Lower leg skin (tissue), 4 donors: ENCODE data around the gene RTN4RL1. TPM values are rescaled to one million over a fixed set of nuclear protein-coding genes. Genes with fewer than 3 reads are reported as not detected.

Source experiments
- DNase-seq, 2 donors: peaks; one replicate each; pipeline ENCODE4 v3.0.0-alpha.2; 2019; ENCODE audit warnings: low spot score in 2 of 2
- H3K4me3 ChIP-seq: fragments of 200-600 bp; sonication (generic); 2 replicates; pipeline ENCODE4 v1.5.1; 2017; ENCODE audit warnings: mild to moderate bottlenecking, low read depth; ENCODE audit not compliant: poor library complexity, severe bottlenecking
- POLR2A ChIP-seq, 2 donors: fragments of 450-650 bp; IDR thresholded peaks; one replicate each; pipeline ENCODE4 v1.6.1; 2016 to 2017; ENCODE audit warnings: antibody characterized with exemption in 2 of 2, mild to moderate bottlenecking in 1 of 2, moderate library complexity in 1 of 2
- WGBS, 2 donors: methylation state at CpG; one replicate each; pipeline ENCODE4 v1.1.5; 2018; 5-methylcytosine and 5-hydroxymethylcytosine counted together
- intact Hi-C: fragments of 100-400 bp; cut with DNase I; formaldehyde crosslinking; loops from one replicate; pipeline ENCODE4 v1.15.0; 2023; ENCODE audit warnings: low total_unique reads
- total RNA-seq, 4 donors: library from RNA; depleted of rRNA; stranded (reverse); fragments of >200 nt; gene quantifications; one replicate each; pipeline ENCODE4 v1.1.0, GENCODE V29; 2016
- TF ChIP-seq, protein P1 (sequence below), 3 donors: fragments of 450-650 bp; IDR thresholded peaks; one replicate each; pipeline ENCODE4 v1.5.1; 2016; ENCODE audit warnings: antibody characterized with exemption in 3 of 3, mild to moderate bottlenecking in 3 of 3, moderate library complexity in 2 of 3

Gene RTN4RL1
- total RNA-seq, 4 donors from 2014 or later: 19.1 to 31.5 (median 27.6) TPM

GRCh38 chr17:2058586-2059546, 33.7 kb upstream of the RTN4RL1 start:
- intact Hi-C loops: no loop called here
- H3K4me3 ChIP-seq: no peak overlapping the region
- TF ChIP-seq, protein P1, sequence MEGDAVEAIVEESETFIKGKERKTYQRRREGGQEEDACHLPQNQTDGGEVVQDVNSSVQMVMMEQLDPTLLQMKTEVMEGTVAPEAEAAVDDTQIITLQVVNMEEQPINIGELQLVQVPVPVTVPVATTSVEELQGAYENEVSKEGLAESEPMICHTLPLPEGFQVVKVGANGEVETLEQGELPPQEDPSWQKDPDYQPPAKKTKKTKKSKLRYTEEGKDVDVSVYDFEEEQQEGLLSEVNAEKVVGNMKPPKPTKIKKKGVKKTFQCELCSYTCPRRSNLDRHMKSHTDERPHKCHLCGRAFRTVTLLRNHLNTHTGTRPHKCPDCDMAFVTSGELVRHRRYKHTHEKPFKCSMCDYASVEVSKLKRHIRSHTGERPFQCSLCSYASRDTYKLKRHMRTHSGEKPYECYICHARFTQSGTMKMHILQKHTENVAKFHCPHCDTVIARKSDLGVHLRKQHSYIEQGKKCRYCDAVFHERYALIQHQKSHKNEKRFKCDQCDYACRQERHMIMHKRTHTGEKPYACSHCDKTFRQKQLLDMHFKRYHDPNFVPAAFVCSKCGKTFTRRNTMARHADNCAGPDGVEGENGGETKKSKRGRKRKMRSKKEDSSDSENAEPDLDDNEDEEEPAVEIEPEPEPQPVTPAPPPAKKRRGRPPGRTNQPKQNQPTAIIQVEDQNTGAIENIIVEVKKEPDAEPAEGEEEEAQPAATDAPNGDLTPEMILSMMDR (IDR thresholded peaks at IDR 0.05): no peak
- TF ChIP-seq POLR2A (IDR thresholded peaks at IDR 0.05): no peak
- peak in 1 of 2 donors; percentile 93 for DNase-seq
- 33 to 52% methylated on average over 41 to 64 of the region's 78 CpGs for WGBS, 2 donors

- WGBS, 2 donors: 67 to 69% methylated on average over 47 to 85 of the region's 98 CpGs
- intact Hi-C loops: no loop called here
- TF ChIP-seq, protein P1 (IDR thresholded peaks at IDR 0.05): no peak
- TF ChIP-seq POLR2A (IDR thresholded peaks at IDR 0.05): no peak
- no peak overlapping the region for H3K4me3 ChIP-seq
- no peak for DNase-seq
Measured at GRCh38 chr17:2057760-2058585, 32.8 kb upstream of the RTN4RL1 start.

GRCh38 chr17:2057175-2057759, 32.1 kb upstream of the RTN4RL1 start:
- WGBS, 2 donors: 51 to 66% methylated on average over 43 to 76 of the region's 81 CpGs
- TF ChIP-seq POLR2A (IDR thresholded peaks at IDR 0.05): no peak
- TF ChIP-seq, protein P1 (IDR thresholded peaks at IDR 0.05): no peak
- no peak overlapping the region for H3K4me3 ChIP-seq
- peak in 1 of 2 donors; percentile 82 for DNase-seq
- intact Hi-C loops: no loop called here

DNA sequence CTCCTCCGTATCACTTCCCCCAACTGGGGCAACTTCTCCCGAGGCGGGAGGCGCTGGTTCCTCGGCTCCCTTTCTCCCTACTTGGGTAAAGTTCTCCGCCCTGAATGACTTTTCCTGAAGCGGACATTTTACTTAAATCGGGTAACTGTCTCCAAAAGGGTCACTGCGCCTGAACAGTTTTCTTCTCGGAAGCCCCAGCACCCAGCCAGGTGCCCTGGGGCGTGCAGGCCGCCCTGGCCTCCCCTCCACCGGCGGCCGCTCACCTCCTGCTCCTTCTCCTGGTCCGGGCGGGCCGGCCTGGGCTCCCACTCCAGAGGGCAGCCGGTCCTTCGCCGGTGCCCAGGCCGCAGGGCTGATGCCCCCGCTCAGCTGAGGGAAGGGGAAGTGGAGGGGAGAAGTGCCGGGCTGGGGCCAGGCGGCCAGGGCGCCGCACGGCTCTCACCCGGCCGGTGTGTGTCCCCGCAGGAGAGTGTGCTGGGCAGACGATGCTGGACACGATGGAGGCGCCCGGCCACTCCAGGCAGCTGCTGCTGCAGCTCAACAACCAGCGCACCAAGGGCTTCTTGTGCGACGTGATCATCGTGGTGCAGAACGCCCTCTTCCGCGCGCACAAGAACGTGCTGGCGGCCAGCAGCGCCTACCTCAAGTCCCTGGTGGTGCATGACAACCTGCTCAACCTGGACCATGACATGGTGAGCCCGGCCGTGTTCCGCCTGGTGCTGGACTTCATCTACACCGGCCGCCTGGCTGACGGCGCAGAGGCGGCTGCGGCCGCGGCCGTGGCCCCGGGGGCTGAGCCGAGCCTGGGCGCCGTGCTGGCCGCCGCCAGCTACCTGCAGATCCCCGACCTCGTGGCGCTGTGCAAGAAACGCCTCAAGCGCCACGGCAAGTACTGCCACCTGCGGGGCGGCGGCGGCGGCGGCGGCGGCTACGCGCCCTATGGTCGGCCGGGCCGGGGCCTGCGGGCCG, 31.4 kb upstream of the RTN4RL1 start:
- no peak for DNase-seq
- TF ChIP-seq, protein P1 (IDR thresholded peaks at IDR 0.05): no peak
- no peak for TF ChIP-seq POLR2A (IDR thresholded peaks at IDR 0.05)
- intact Hi-C loops: no loop called here
- H3K4me3 ChIP-seq: peak overlapping the region; percentile 17
- 45 to 50% methylated on average over 41 to 58 of the region's 85 CpGs for WGBS, 2 donors
